ENCODE measurements around the gene TMCO6. TPM values are rescaled to one million over a fixed set of nuclear protein-coding genes. Genes with fewer than 3 reads are reported as not detected.
"Not testable (repeated sequence)": the region's sequence is repeated elsewhere in the genome, so short reads cannot be mapped to it uniquely, and the experiment has no call there.

TMCO6 gene
- total RNA-seq, 1 donor from 2014 or later, result 17.8 TPM

DNA sequence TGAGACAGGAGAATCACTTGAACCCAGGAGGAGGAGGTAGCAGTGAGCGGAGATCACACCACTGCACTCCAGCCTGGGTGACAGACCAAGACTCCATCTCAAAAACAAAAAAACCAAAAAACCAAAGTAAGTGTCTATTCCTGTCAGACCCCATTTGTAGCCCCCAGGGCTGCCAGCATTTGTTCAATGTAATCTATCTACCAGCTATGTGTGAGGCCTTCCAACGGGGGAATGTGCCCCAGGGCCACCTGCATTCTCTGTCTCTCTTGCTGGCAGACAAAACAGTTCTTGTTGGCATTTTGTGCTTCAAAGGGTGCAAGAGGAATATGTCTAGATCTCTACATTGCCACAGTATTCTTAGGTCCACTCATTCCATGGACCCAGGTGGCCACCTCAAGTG is 40.4 kb upstream of the TMCO6 start:
- Histone ChIP-seq H3F3A (ENCODE audit: low read depth) (no peaks in the 10 kb centered on the region), H3K4me3 (no peak overlapping the region), H3K27me3 (no peaks in the 10 kb centered on the region), H3K4me2 (no peak overlapping the region), H2AFZ (replicated peaks) (no peak overlapping the region), H3K4me1 (no peaks in the 10 kb centered on the region), H3K9me3 (ENCODE audit: low read depth) (no peaks in the 10 kb centered on the region), H3K36me3 (no peaks in the 10 kb centered on the region), H3K79me2 (ENCODE audit: low read depth) (no peaks in the 10 kb centered on the region), H3K27ac (no peak overlapping the region), H4K20me1 (ENCODE audit: low read depth) (no peaks in the 10 kb centered on the region), H3K9ac (no peak overlapping the region)
- Mint-ChIP-seq H3K27me3 (ENCODE audit: insufficient read depth, low read depth) (peaks cover 4% of the 10 kb centered on the region), H3K9me3 (no peaks in the 10 kb centered on the region), H3K4me3 (no peak overlapping the region), H3K4me1 (no peaks in the 10 kb centered on the region), H3K36me3 (no peaks in the 10 kb centered on the region), H3K27ac (no peak overlapping the region)
- DNase-seq (ENCODE audit: low spot score), result no peak
- TF ChIP-seq EZH2phosphoT487 (IDR thresholded peaks at IDR 0.05), result no peak
- TF ChIP-seq EZH2 (IDR thresholded peaks at IDR 0.05), result no peak
- TF ChIP-seq, protein P1, sequence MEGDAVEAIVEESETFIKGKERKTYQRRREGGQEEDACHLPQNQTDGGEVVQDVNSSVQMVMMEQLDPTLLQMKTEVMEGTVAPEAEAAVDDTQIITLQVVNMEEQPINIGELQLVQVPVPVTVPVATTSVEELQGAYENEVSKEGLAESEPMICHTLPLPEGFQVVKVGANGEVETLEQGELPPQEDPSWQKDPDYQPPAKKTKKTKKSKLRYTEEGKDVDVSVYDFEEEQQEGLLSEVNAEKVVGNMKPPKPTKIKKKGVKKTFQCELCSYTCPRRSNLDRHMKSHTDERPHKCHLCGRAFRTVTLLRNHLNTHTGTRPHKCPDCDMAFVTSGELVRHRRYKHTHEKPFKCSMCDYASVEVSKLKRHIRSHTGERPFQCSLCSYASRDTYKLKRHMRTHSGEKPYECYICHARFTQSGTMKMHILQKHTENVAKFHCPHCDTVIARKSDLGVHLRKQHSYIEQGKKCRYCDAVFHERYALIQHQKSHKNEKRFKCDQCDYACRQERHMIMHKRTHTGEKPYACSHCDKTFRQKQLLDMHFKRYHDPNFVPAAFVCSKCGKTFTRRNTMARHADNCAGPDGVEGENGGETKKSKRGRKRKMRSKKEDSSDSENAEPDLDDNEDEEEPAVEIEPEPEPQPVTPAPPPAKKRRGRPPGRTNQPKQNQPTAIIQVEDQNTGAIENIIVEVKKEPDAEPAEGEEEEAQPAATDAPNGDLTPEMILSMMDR (IDR thresholded peaks at IDR 0.05), result no peak

DNA sequence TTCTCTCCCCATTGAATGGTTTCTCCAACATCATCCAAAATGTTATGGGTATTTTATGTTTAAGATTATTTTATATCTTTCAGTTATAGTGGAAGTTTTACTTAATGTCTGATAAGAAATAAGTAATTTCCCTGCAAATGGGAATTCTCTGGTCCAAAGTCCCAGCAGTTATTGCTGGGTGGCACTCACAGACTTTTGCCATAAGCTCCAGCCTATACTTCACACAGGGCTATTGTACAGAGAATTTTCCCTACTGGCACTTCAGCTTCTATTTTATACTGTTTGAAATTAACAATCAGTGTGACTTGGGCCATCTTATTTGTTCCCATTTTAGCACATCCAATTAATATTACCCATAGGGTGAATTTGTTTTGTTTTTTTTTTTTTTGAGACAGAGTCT is 39.2 kb upstream of the TMCO6 start:
- no peaks in the 10 kb centered on the region for H3K36me3 ChIP-seq
- no peak overlapping the region for H3K27ac ChIP-seq
- Mint-ChIP-seq H3K27ac (no peak overlapping the region), H3K4me1 (no peaks in the 10 kb centered on the region), H3K4me3 (no peak overlapping the region), H3K27me3 (ENCODE audit: insufficient read depth, low read depth) (peaks cover 4% of the 10 kb centered on the region), H3K36me3 (no peaks in the 10 kb centered on the region), H3K9me3 (no peaks in the 10 kb centered on the region)
- TF ChIP-seq EZH2phosphoT487 (IDR thresholded peaks at IDR 0.05) (no peak), EZH2 (IDR thresholded peaks at IDR 0.05) (no peak)
- TF ChIP-seq, protein P1 (IDR thresholded peaks at IDR 0.05), result no peak
- no peak overlapping the region for H2AFZ ChIP-seq (replicated peaks)
- H4K20me1 ChIP-seq (ENCODE audit: low read depth), result no peaks in the 10 kb centered on the region
- H3K79me2 ChIP-seq (ENCODE audit: low read depth), result no peaks in the 10 kb centered on the region
- H3F3A ChIP-seq (ENCODE audit: low read depth), result no peaks in the 10 kb centered on the region
- DNase-seq (ENCODE audit: low spot score), result no peak
- H3K4me2 ChIP-seq, result no peak overlapping the region
- H3K9me3 ChIP-seq (ENCODE audit: low read depth), result no peaks in the 10 kb centered on the region
- H3K4me1 ChIP-seq, result no peaks in the 10 kb centered on the region
- no peak overlapping the region for H3K9ac ChIP-seq
- H3K27me3 ChIP-seq, result no peaks in the 10 kb centered on the region
- no peak overlapping the region for H3K4me3 ChIP-seq

DNA sequence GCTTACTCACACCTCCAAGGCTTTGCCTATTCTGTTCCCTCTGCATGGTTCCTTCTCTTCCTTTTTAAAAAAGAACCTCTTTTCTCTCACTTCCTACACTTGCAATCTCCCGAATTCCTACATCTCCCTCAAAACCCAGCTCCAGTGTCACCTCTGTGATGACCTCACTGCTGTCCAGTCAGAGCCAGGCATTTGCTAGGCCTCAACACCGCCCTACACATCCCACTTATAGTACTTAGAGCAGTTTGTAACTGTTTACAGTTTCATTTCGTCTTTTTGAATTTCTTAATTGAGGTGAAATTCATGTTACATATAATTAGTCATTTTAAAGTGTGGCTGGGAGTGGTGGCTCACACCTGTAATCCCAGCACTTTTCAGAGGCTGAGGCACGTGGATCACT is 37.1 kb upstream of the TMCO6 start:
- H4K20me1 ChIP-seq (ENCODE audit: low read depth), result no peaks in the 10 kb centered on the region
- Mint-ChIP-seq H3K4me1 (no peaks in the 10 kb centered on the region), H3K9me3 (no peaks in the 10 kb centered on the region), H3K27ac (no peak overlapping the region), H3K36me3 (no peaks in the 10 kb centered on the region), H3K4me3 (no peak overlapping the region), H3K27me3 (ENCODE audit: insufficient read depth, low read depth) (peaks cover 7% of the 10 kb centered on the region)
- no peaks in the 10 kb centered on the region for H3K27me3 ChIP-seq
- H2AFZ ChIP-seq (replicated peaks), result no peak overlapping the region
- H3K4me1 ChIP-seq, result no peaks in the 10 kb centered on the region
- H3K79me2 ChIP-seq (ENCODE audit: low read depth), result no peaks in the 10 kb centered on the region
- DNase-seq (ENCODE audit: low spot score), result no peak
- no peaks in the 10 kb centered on the region for H3K9me3 ChIP-seq (ENCODE audit: low read depth)
- H3F3A ChIP-seq (ENCODE audit: low read depth), result no peaks in the 10 kb centered on the region
- no peaks in the 10 kb centered on the region for H3K36me3 ChIP-seq
- H3K27ac ChIP-seq, result no peak overlapping the region
- H3K4me2 ChIP-seq, result no peak overlapping the region
- TF ChIP-seq, protein P1 (IDR thresholded peaks at IDR 0.05), result no peak
- TF ChIP-seq EZH2 (IDR thresholded peaks at IDR 0.05), result no peak
- no peak for TF ChIP-seq EZH2phosphoT487 (IDR thresholded peaks at IDR 0.05)
- H3K9ac ChIP-seq, result no peak overlapping the region
- no peak overlapping the region for H3K4me3 ChIP-seq

DNA sequence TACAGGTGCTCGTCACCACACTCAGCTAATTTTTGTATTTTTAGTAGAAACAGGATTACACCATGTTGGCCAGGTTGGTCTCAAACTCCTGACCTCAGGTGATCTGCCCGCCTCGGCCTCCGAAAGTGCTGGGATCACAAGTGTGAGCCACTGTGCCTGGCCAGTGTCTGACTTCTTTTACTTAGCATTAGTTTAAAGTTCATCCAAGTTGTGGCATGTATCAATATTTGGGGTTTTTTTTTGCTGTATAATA is 35.9 kb upstream of the TMCO6 start:
- not testable (repeated sequence) for H3K9me3 ChIP-seq (ENCODE audit: low read depth)

More for the DNA sequence above, 35.9 kb upstream of the TMCO6 start:
- not testable (repeated sequence) for H3F3A ChIP-seq (ENCODE audit: low read depth); H3K27ac Mint-ChIP-seq; DNase-seq (ENCODE audit: low spot score); H3K36me3 Mint-ChIP-seq; H3K4me1 Mint-ChIP-seq; H3K4me3 ChIP-seq; H3K27ac ChIP-seq; H3K27me3 Mint-ChIP-seq (ENCODE audit: insufficient read depth, low read depth); H3K4me2 ChIP-seq; H3K36me3 ChIP-seq; H3K4me1 ChIP-seq; H3K79me2 ChIP-seq (ENCODE audit: low read depth); H3K9ac ChIP-seq; H3K4me3 Mint-ChIP-seq; H3K27me3 ChIP-seq; H2AFZ ChIP-seq (replicated peaks); H4K20me1 ChIP-seq (ENCODE audit: low read depth); H3K9me3 Mint-ChIP-seq
